SHP77 (cell line): ENCODE data around the gene PPP2R2B.

Source experiments
- DNase-seq, 2 experiments: peaks; one replicate each; lab custom pipeline; 2025; lab: John Stamatoyannopoulos, UW

The PPP2R2B gene

DNA sequence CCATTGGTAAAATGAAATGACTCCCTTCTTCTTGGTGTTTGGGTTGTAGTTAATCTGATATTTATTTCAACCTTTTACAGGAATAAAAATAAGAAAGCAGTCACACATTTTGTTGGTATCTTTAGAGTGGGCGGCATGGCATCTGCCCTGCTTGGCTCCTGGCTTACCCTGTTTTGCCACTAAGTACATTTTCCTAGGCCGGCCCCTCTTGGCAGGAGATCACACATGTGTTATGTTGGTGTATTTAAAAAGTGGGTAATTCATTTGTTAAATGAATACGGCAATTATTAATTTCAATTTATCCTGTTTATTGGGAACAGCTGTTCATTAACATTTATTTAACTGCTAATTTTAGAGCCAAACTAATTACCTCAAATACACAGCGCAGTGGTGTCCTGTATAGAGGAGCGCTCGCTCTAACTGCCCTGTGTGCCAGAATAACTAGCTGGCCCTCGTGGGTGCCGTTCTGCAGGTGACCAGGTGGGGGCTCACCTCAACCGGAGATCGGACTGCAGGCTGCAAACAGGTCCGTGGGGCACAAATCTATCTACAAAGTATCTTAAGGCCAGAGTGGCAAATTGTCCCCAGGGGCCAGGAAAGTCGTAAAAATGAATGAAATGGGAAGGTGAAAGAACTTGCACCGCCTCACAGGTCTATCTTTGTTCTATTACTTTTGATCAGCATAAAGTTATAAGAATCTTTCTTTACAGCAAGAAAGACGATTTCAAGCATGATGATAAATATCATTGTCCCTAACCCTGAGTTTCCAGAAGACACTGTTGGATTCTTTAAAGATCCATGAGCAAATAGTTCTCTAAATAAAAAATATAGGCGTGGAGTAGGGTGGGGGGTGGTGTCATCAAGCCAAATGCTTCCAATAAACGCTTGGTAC is 336.4 kb downstream of the PPP2R2B start:
- peak; percentile 72 to 75 for DNase-seq

DNA sequence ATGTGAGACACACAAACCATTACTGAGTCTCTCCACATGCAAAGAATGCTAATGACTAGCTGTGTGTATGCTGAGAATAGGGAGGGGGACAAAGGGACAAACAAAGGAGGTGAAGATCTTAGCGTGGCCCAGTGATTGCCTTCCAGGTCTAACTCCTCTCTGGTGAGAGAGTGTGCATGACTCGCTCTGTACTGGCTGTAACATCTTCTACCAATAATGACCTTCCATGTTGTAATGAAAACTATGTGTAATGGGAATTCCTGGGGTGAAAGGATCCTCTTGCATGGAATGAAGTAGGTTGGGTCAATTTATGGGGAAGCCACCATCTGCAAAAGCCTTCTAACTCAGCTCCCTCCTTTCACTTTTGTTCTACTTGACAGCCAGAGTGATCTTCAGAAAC is 338.1 kb downstream of the PPP2R2B start:
- no peak for DNase-seq

DNA sequence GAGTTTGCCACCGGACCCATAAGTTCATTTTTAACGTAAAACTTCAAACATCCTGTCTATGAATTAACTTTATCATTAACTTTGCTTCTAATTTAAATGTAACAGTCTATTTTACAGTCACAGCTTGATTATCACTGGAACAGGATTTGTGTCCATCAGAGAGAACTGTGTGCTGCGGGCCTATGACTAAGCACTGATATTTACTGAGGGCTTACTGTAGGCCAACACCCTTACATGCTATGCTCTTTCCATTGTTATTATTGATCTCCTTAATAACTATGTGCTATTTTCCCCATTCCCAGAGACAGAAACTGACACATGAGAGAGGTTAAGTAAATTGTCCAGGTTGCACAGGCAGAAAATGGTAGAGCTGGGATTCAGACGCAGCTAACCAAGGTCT is 338.6 kb downstream of the PPP2R2B start:
- no peak for DNase-seq

DNA sequence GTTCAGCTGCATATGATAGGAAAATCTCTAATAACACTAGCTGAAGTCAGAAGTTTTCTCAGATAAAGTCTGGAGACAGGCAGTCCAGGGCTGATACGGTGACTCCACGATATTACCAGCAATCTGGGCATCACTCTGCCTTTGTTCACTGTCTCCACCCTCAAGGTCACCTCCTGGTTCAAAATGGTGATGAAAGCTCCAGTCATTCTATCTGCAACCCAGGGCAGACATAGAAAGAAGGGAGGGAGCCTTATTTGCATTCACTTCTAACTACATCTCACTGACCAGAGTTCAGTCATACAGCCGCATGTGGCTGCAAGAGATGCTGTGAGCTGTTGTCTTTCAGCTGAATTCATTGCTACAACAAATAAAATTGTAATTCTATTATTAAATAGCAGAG is 340.1 kb downstream of the PPP2R2B start:
- no peak for DNase-seq

DNA sequence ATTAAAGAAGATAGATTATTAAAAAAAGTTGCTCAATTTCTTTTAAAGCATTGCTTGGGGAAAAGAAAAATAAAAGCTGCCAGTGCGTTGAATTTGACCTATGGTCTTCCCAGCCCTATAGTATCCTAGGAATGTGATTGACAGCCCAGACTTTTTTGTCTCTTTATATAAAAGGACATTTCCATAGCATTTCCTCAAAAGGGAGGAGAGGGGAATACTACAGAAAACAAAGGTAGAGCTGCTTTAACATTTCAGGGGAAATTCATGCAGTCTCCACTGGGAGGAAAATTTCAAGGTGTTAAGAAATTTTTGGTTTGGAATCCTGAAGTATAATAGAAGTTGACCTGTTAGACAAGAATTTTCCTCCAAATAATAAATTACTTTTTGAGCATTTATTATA is 344.7 kb downstream of the PPP2R2B start:
- no peak for DNase-seq

DNA sequence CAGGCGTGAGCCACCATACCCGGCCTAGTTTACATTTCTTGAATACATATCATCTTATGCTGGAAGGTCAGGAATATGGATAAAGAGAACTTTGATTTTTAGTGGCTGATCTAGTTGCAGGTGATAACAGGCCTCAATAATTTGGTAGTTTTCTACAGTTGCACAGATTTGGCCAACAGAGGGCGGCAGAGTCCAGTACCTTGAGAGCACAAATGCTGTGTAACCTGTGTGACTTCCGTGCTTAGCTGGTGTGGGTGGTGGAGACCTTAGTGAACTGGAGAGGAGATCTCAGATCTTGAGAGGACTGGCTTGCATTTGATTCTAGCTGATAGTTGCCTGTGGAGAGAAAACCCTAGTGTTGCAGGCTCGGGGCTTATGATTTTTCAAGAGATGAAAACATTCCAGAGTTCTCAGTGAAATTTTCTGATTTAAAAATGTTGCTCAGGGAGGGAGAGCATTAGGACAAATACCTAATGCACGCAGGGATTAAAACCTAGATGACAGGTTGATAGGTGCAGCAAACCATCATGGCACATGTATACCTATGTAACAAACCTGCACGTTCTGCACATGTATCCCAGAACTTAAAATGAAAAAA is 345.2 kb downstream of the PPP2R2B start:
- peak; percentile 83 to 85 for DNase-seq
